Osteoblast (primary cell): ENCODE measurements around the gene CNTFR. TPM values are rescaled to one million over a fixed set of nuclear protein-coding genes. Genes with fewer than 3 reads are reported as not detected.
A peak's percentile ranks its signal among the peaks of the same experiment; 100 is the strongest.

Source experiments
- DNase-seq: peaks from one replicate; pipeline ENCODE4 v3.0.0; 2011; ENCODE audit warnings: low spot score, mixed read lengths; ENCODE audit not compliant: insufficient read length; ENCODE audit errors: missing footprints
- H2AFZ ChIP-seq: 2 replicates; pipeline ENCODE4 v1.6.0; 2011; ENCODE audit warnings: mild to moderate bottlenecking, low read length
- H3K27ac ChIP-seq: 2 replicates; pipeline ENCODE4 v1.5.1; 2011; ENCODE audit warnings: mild to moderate bottlenecking, low read depth, low read length, moderate library complexity
- H3K27me3 ChIP-seq: 2 replicates; pipeline ENCODE4 v1.6.0; 2012; ENCODE audit warnings: mild to moderate bottlenecking, control low read depth, inconsistent platforms, low read length, moderate library complexity; ENCODE audit not compliant: insufficient read depth
- H3K36me3 ChIP-seq: 2 replicates; pipeline ENCODE4 v1.5.1; 2011; ENCODE audit warnings: mild to moderate bottlenecking, low read length, control low read depth, moderate library complexity; ENCODE audit not compliant: insufficient read depth
- H3K4me1 ChIP-seq: 2 replicates; pipeline ENCODE4 v1.5.1; 2011; ENCODE audit warnings: mild to moderate bottlenecking, low read length, control low read depth, moderate library complexity; ENCODE audit not compliant: insufficient read depth
- H3K4me2 ChIP-seq: 2 replicates; pipeline ENCODE4 v1.6.0; 2011; ENCODE audit warnings: mild to moderate bottlenecking, low read length; ENCODE audit not compliant: insufficient read depth
- H3K4me3 ChIP-seq: fragments of 200-600 bp; sonication (generic); 3 replicates; pipeline ENCODE4 v1.5.1; 2012; ENCODE audit warnings: mild to moderate bottlenecking, low read length, inconsistent platforms; ENCODE audit not compliant: insufficient read depth
- H3K79me2 ChIP-seq: 2 replicates; pipeline ENCODE4 v1.6.0; 2012; ENCODE audit warnings: mild to moderate bottlenecking, low read length, control low read depth, inconsistent platforms; ENCODE audit not compliant: insufficient read depth
- H3K9me3 ChIP-seq: 2 replicates; pipeline ENCODE4 v1.5.1; 2011; ENCODE audit warnings: low read depth, low read length, control low read depth
- H4K20me1 ChIP-seq: 2 replicates; pipeline ENCODE4 v1.6.0; 2012; ENCODE audit warnings: mild to moderate bottlenecking, low read length, control low read depth; ENCODE audit not compliant: insufficient read depth
- total RNA-seq: library from RNA; depleted of rRNA; stranded (reverse); fragments of >200 nt; gene quantifications from 2 replicates; pipeline ENCODE4 v1.2.3, GENCODE V29; 2012
- TF ChIP-seq, protein P1 (sequence below): IDR thresholded peaks from 2 replicates; pipeline ENCODE4 v1.5.1; 2011; ENCODE audit warnings: mild to moderate bottlenecking, low read depth, low read length, moderate library complexity; ENCODE audit errors: extremely low read depth

The CNTFR gene
- total RNA-seq, 1 donor, result not detected

DNA sequence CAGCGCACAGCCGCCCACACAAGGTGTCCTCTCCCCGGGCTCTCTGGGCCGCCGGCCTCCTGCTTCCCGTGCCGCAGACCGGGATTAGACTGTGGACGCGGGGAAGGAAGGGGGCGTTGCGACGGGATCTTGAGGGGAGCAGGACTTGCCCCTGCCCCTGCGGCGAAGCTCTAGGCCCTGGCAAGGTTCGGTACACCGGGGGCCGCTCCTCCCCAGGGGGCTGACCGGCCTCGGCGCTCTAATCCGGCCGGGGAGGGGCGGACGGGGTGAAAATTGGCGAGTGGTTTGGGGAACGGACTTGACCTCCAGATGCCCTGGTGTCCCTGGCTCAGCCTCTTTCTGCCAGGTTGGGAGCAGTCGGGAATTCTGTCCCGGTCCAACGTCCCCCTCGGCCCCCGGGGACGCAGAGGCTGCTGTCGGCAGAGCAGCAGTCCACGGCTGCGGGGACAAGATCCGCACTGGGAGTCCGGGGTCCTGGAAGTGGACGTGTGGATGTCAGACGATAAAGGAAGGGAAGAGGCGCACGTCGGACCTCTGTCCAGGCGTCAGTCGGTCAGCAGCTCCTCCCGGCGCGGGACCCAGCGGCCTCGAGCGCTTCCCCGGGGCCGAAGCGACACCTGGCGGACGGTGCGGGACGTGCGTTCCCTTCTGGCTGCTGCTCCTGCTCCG lies 1.9 kb upstream of the CNTFR start:
- Histone ChIP-seq H3K36me3 (no peaks in the 10 kb centered on the region), H3K4me3 (peak overlapping the region; percentile 40), H4K20me1 (peaks cover 5% of the 10 kb centered on the region), H3K27me3 (peaks cover 79% of the 10 kb centered on the region), H3K27ac (no peak overlapping the region), H3K79me2 (no peaks in the 10 kb centered on the region), H3K4me2 (peak overlapping the region; percentile 48), H3K9me3 (no peaks in the 10 kb centered on the region), H3K4me1 (no peaks in the 10 kb centered on the region), H2AFZ (peak overlapping the region; percentile 35)
- DNase-seq, result peak; percentile 99
- TF ChIP-seq, protein P1, sequence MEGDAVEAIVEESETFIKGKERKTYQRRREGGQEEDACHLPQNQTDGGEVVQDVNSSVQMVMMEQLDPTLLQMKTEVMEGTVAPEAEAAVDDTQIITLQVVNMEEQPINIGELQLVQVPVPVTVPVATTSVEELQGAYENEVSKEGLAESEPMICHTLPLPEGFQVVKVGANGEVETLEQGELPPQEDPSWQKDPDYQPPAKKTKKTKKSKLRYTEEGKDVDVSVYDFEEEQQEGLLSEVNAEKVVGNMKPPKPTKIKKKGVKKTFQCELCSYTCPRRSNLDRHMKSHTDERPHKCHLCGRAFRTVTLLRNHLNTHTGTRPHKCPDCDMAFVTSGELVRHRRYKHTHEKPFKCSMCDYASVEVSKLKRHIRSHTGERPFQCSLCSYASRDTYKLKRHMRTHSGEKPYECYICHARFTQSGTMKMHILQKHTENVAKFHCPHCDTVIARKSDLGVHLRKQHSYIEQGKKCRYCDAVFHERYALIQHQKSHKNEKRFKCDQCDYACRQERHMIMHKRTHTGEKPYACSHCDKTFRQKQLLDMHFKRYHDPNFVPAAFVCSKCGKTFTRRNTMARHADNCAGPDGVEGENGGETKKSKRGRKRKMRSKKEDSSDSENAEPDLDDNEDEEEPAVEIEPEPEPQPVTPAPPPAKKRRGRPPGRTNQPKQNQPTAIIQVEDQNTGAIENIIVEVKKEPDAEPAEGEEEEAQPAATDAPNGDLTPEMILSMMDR, result peak; percentile 74

DNA sequence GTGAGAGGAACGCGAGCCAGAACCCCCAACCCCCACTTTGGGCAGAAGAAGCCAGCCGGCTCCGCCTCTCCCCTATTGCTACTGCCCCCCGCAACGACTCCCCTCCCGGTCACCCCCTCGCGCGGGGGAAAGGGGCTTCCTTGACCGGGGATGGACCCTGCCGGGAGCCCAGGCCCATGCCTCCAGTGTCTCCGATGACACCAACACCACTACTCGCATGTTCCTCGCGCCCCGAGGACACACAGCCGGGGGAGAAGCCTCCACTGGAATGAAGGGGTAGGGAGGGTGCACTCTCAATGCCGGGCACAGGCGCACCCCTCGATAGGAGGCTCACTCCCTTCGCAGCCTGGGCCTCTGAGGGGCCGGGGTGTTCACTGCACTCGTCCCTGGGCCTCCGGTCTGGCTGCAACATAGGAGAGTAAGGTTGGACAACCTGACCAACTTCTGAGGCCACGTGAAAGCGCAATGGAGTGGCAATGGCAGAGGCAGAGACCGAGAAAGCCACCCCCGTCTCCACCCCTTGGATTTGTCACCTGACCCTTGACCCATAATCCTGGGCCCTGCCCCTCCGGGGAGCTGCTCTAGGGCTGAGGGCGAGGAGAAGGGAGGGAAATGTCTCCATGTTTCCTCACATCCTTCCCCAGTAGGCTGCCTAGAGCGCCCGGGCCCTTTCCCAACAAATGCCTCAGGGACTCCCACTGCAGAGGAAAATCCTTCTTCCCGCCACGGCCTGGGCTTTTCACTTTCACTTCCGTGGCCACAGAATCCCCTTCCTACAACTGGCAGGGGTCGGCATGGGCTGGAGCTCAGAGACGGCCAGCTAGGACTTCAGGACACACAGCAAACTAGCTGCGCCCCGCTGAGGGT lies 1.1 kb upstream of the CNTFR start:
- Histone ChIP-seq H4K20me1 (peaks cover 5% of the 10 kb centered on the region), H3K4me2 (peak overlapping the region; percentile 40), H3K4me1 (no peaks in the 10 kb centered on the region), H3K4me3 (peak overlapping the region; percentile 40), H3K79me2 (no peaks in the 10 kb centered on the region), H3K27ac (no peak overlapping the region), H3K9me3 (no peaks in the 10 kb centered on the region), H2AFZ (no peak overlapping the region), H3K36me3 (no peaks in the 10 kb centered on the region), H3K27me3 (peaks cover 81% of the 10 kb centered on the region)
- peak; percentile 95 for DNase-seq
- TF ChIP-seq, protein P1, result no peak

DNA sequence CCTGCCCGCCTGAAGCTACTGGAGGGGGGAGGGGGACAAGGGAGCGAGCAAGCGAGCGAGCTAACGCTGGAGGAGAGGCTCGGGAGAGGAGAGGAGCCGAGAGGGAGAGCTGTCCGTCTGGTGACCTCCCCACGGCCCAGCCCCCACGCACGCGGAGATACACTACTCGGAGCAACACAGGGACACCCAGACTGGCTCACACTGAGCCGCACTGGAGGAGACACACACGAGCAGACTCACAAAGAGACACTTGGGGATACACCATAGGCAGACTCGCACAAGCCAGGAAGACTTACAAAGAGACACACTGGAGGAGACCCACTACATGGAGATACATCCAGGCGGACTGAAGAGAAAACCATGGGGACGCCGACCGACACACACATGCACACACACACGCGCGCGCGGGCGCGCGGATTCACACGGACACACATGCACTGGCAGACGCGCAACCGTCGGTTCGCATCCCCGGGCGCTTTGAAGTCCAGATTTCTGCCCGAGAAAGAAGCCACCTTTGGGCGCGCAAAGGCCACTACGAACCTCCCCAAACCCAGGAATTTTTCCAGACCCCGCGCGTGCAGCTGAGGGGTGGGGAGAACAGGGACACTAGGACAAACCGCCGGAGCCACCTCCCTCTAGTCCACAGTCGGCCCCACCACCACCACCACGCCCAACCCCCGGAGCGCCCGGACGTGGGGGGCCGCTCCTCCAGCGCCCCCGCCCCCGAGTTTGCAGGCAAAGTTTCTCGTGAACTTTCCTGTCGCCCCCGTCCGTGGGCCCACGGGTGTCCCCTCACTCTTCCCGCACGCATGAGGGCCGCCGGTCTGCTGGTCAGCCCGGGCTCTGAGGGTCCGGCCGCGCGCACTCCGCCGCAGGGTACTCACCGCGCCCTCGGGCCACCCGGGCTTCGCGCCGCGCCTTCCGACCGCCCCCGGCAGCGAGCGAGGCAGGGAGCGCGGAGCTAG lies 571 bp downstream of the CNTFR start:
- H3K27me3 ChIP-seq, result peaks cover 87% of the 10 kb centered on the region
- no peaks in the 10 kb centered on the region for H3K9me3 ChIP-seq
- no peaks in the 10 kb centered on the region for H3K36me3 ChIP-seq
- no peak overlapping the region for H3K4me2 ChIP-seq
- no peak overlapping the region for H3K27ac ChIP-seq
- H4K20me1 ChIP-seq, result peaks cover 3% of the 10 kb centered on the region
- no peaks in the 10 kb centered on the region for H3K79me2 ChIP-seq
- H3K4me3 ChIP-seq, result no peak overlapping the region
- no peaks in the 10 kb centered on the region for H3K4me1 ChIP-seq
- no peak for DNase-seq
- TF ChIP-seq, protein P1, result no peak
- no peak overlapping the region for H2AFZ ChIP-seq
